Trophoblast cell (in vitro differentiated cells and primary cell): ENCODE data around the gene FXYD3.

Source experiments
- DNase-seq, 2 donors: peaks; one replicate each; pipeline ENCODE4 v3.0.0-alpha.2; 2016
- H2AFZ ChIP-seq: 2 replicates; pipeline ENCODE4 v1.6.1; 2013; ENCODE audit warnings: low read length, moderate library complexity, mild to moderate bottlenecking; ENCODE audit not compliant: insufficient read depth, poor library complexity
- H2AK5ac ChIP-seq: 2 replicates; pipeline ENCODE4 v1.6.1; 2013; ENCODE audit warnings: mild to moderate bottlenecking, low read length
- H2BK120ac ChIP-seq: 2 replicates; pipeline ENCODE4 v1.6.1; 2013; ENCODE audit warnings: low read length, mild to moderate bottlenecking, moderate library complexity; ENCODE audit not compliant: insufficient read depth, poor library complexity
- H2BK12ac ChIP-seq: 2 replicates; pipeline ENCODE4 v1.6.1; 2013; ENCODE audit warnings: mild to moderate bottlenecking, low read length, moderate library complexity
- H2BK5ac ChIP-seq: 2 replicates; pipeline ENCODE4 v1.6.1; 2013; ENCODE audit warnings: low read length, low read depth, moderate library complexity, mild to moderate bottlenecking; ENCODE audit not compliant: poor library complexity
- H3K14ac ChIP-seq: 2 replicates; pipeline ENCODE4 v1.6.1; 2013; ENCODE audit warnings: mild to moderate bottlenecking, low read length
- H3K18ac ChIP-seq: 2 replicates; pipeline ENCODE4 v1.6.1; 2013; ENCODE audit warnings: mild to moderate bottlenecking, low read length
- H3K23ac ChIP-seq: 2 replicates; pipeline ENCODE4 v1.6.1; 2013; ENCODE audit warnings: low read length
- H3K27ac ChIP-seq: 2 replicates; pipeline ENCODE4 v1.5.1; 2013; ENCODE audit warnings: low read depth, mild to moderate bottlenecking, inconsistent platforms, low read length, moderate library complexity
- H3K27me3 ChIP-seq: 2 replicates; pipeline ENCODE4 v1.6.1; 2013; ENCODE audit warnings: inconsistent platforms, mild to moderate bottlenecking, low read length, moderate library complexity; ENCODE audit not compliant: insufficient read depth
- H3K36me3 ChIP-seq, 2 experiments: 1 replicate in 1 of 2; 2 replicates in 1 of 2; pipeline ENCODE4 v1.6.1; 2013; ENCODE audit warnings: low read length in 2 of 2, mild to moderate bottlenecking in 2 of 2, moderate library complexity in 1 of 2; ENCODE audit not compliant: insufficient read depth in 2 of 2, control insufficient read depth in 1 of 2
- H3K4ac ChIP-seq: 2 replicates; pipeline ENCODE4 v1.6.1; 2013; ENCODE audit warnings: low read depth, mild to moderate bottlenecking, low read length, moderate library complexity
- H3K4me1 ChIP-seq, 2 experiments: 1 replicate in 1 of 2; 2 replicates in 1 of 2; pipeline ENCODE4 v1.6.1; 2013; ENCODE audit warnings: low read length in 2 of 2, mild to moderate bottlenecking in 2 of 2, moderate library complexity in 1 of 2; ENCODE audit not compliant: insufficient read depth in 2 of 2, control insufficient read depth in 1 of 2
- H3K4me2 ChIP-seq: 2 replicates; pipeline ENCODE4 v1.6.1; 2013; ENCODE audit warnings: inconsistent platforms, mild to moderate bottlenecking, low read length, moderate library complexity
- H3K4me3 ChIP-seq: 2 replicates; pipeline ENCODE4 v1.5.1; 2013; ENCODE audit warnings: mild to moderate bottlenecking, low read depth, low read length, inconsistent platforms
- H3K79me1 ChIP-seq: one replicate; pipeline ENCODE4 v1.6.1; 2013; ENCODE audit warnings: low read length
- H3K79me2 ChIP-seq: 2 replicates; pipeline ENCODE4 v1.6.1; 2013; ENCODE audit warnings: low read length, mild to moderate bottlenecking; ENCODE audit not compliant: control insufficient read depth, insufficient read depth, poor library complexity
- H3K9ac ChIP-seq: 2 replicates; pipeline ENCODE4 v1.6.1; 2013; ENCODE audit warnings: mild to moderate bottlenecking, low read length
- H3K9me3 ChIP-seq: 2 replicates; pipeline ENCODE4 v1.6.1; 2013; ENCODE audit warnings: low read depth, mild to moderate bottlenecking, control low read depth, inconsistent platforms, low read length; ENCODE audit not compliant: insufficient read depth
- H4K12ac ChIP-seq: 2 replicates; pipeline ENCODE4 v1.6.1; 2013; ENCODE audit warnings: low read depth, mild to moderate bottlenecking, low read length, moderate library complexity
- H4K8ac ChIP-seq: 2 replicates; pipeline ENCODE4 v1.6.1; 2013; ENCODE audit warnings: low read depth, mild to moderate bottlenecking, low read length, moderate library complexity
- H4K91ac ChIP-seq: one replicate; pipeline ENCODE4 v1.6.1; 2013; ENCODE audit warnings: low read depth, mild to moderate bottlenecking, low read length, moderate library complexity
- WGBS: extraction: QIAGEN DNeasy Blood & Tissue Kit; methylation state at CpG from one replicate; pipeline ENCODE4 v1.1.7; 2013; ENCODE audit warnings: missing lambda C conversion rate; ENCODE audit not compliant: insufficient read length, insufficient coverage; ENCODE audit errors: extremely low coverage; 5-methylcytosine and 5-hydroxymethylcytosine counted together

FXYD3 gene

GRCh38 chr19:35161434-35161743, 45.8 kb downstream of the FXYD3 start:
- Histone ChIP-seq H3K4me1 (peaks cover 8 to 17% of the 10 kb centered on the region in 2 experiments), H2BK5ac (peak overlapping the region; percentile 7)
- WGBS: no CpG with 5 or more reads among the region's 2 CpGs

GRCh38 chr19:35162471-35163326, 47.1 kb downstream of the FXYD3 start:
- Histone ChIP-seq H2AFZ (no peak overlapping the region), H3K4me2 (no peak overlapping the region), H4K8ac (no peak overlapping the region), H3K79me2 (no peaks in the 10 kb centered on the region), H3K9ac (no peak overlapping the region), H3K36me3 (peaks cover 23 to 48% of the 10 kb centered on the region in 2 experiments), H3K14ac (no peak overlapping the region), H3K18ac (no peak overlapping the region), H3K4ac (no peak overlapping the region), H3K4me3 (no peak overlapping the region), H3K4me1 (peaks cover 8 to 17% of the 10 kb centered on the region in 2 experiments), H3K27me3 (no peaks in the 10 kb centered on the region), H3K79me1 (peaks cover 15% of the 10 kb centered on the region), H3K9me3 (peaks cover 16% of the 10 kb centered on the region), H2BK12ac (peak overlapping the region; percentile 68), H2BK120ac (peak overlapping the region; percentile 87), H3K27ac (peak overlapping the region; percentile 76), H2AK5ac (peak overlapping the region; percentile 73), H4K12ac (no peak overlapping the region), H2BK5ac (peak overlapping the region; percentile 38), H4K91ac (peak overlapping the region; percentile 57), H3K23ac (no peak overlapping the region)
- no CpG with 5 or more reads among the region's 6 CpGs for WGBS
- peak; percentile 99 to 100 for DNase-seq

More at GRCh38 chr19:35161434-35161743, 45.8 kb downstream of the FXYD3 start:
- Histone ChIP-seq H3K4me2 (no peak overlapping the region), H3K23ac (no peak overlapping the region), H4K8ac (no peak overlapping the region), H4K12ac (no peak overlapping the region), H3K27me3 (no peaks in the 10 kb centered on the region), H2AFZ (no peak overlapping the region), H3K18ac (peak overlapping the region; percentile 2), H3K14ac (peak overlapping the region; percentile 48), H3K4ac (no peak overlapping the region), H3K79me2 (no peaks in the 10 kb centered on the region), H3K9ac (no peak overlapping the region), H3K9me3 (peaks cover 12% of the 10 kb centered on the region), H3K36me3 (peaks cover 18 to 42% of the 10 kb centered on the region in 2 experiments), H3K4me3 (no peak overlapping the region), H4K91ac (peak overlapping the region; percentile 16), H2BK120ac (no peak overlapping the region), H2AK5ac (no peak overlapping the region), H3K79me1 (peaks cover 15% of the 10 kb centered on the region), H3K27ac (peak overlapping the region; percentile 8), H2BK12ac (peak overlapping the region; percentile 82)
- peak in 1 of 2 donors; percentile 30 for DNase-seq

- H3K27me3 ChIP-seq: no peaks in the 10 kb centered on the region
- peaks cover 16% of the 10 kb centered on the region for H3K9me3 ChIP-seq
- no peak overlapping the region for H3K4ac ChIP-seq
- no peak overlapping the region for H3K9ac ChIP-seq
- no peaks in the 10 kb centered on the region for H3K79me2 ChIP-seq
- H2BK12ac ChIP-seq: no peak overlapping the region
- H3K4me2 ChIP-seq: no peak overlapping the region
- no peak for DNase-seq
- no peak overlapping the region for H2AK5ac ChIP-seq
- H3K4me1 ChIP-seq: peaks cover 8 to 17% of the 10 kb centered on the region in 2 experiments
- H3K4me3 ChIP-seq: no peak overlapping the region
- no peak overlapping the region for H2BK120ac ChIP-seq
- H3K23ac ChIP-seq: no peak overlapping the region
- WGBS: no CpG with 5 or more reads among the region's 2 CpGs
- no peak overlapping the region for H3K18ac ChIP-seq
- H4K12ac ChIP-seq: no peak overlapping the region
- H2AFZ ChIP-seq: no peak overlapping the region
- no peak overlapping the region for H4K8ac ChIP-seq
- no peak overlapping the region for H3K27ac ChIP-seq
- H3K79me1 ChIP-seq: peaks cover 15% of the 10 kb centered on the region
- peaks cover 26 to 45% of the 10 kb centered on the region in 2 experiments for H3K36me3 ChIP-seq
- no peak overlapping the region for H4K91ac ChIP-seq
- no peak overlapping the region for H3K14ac ChIP-seq
- H2BK5ac ChIP-seq: no peak overlapping the region
Measured at GRCh38 chr19:35164418-35164817, 48.8 kb downstream of the FXYD3 start.

- no peak overlapping the region for H4K12ac ChIP-seq
- H3K18ac ChIP-seq: no peak overlapping the region
- H3K27me3 ChIP-seq: no peaks in the 10 kb centered on the region
- no peak overlapping the region for H3K4ac ChIP-seq
- no peak overlapping the region for H2AK5ac ChIP-seq
- H2AFZ ChIP-seq: no peak overlapping the region
- H3K9me3 ChIP-seq: peaks cover 16% of the 10 kb centered on the region
- H2BK120ac ChIP-seq: no peak overlapping the region
- no peak overlapping the region for H3K4me2 ChIP-seq
- no peak overlapping the region for H2BK12ac ChIP-seq
- no peak overlapping the region for H3K4me3 ChIP-seq
- H2BK5ac ChIP-seq: no peak overlapping the region
- H3K27ac ChIP-seq: no peak overlapping the region
- no peak for DNase-seq
- H3K23ac ChIP-seq: no peak overlapping the region
- no peaks in the 10 kb centered on the region for H3K79me2 ChIP-seq
- H3K36me3 ChIP-seq: peaks cover 36 to 49% of the 10 kb centered on the region in 2 experiments
- H3K4me1 ChIP-seq: peaks cover 8 to 17% of the 10 kb centered on the region in 2 experiments
- H4K8ac ChIP-seq: no peak overlapping the region
- H3K79me1 ChIP-seq: peaks cover 15% of the 10 kb centered on the region
- no peak overlapping the region for H3K9ac ChIP-seq
- no peak overlapping the region for H3K14ac ChIP-seq
- no CpG with 5 or more reads among the region's 5 CpGs for WGBS
- no peak overlapping the region for H4K91ac ChIP-seq
Measured at GRCh38 chr19:35165200-35166058, 49.8 kb downstream of the FXYD3 start.
